Measurements from ENCODE around the gene E2F1. TPM values are rescaled to one million over a fixed set of nuclear protein-coding genes. Genes with fewer than 3 reads are reported as not detected.

Gene E2F1
- total RNA-seq, 1 donor from 2014 or later = 77.5 TPM

- no peak for DNase-seq (ENCODE audit: low spot score)
- Mint-ChIP-seq H3K4me3 (no peak overlapping the region), H3K4me1 (ENCODE audit: low read depth) (peaks cover 66% of the 10 kb centered on the region), H3K36me3 (ENCODE audit: low read depth) (peaks cover 29% of the 10 kb centered on the region), H3K27ac (peak overlapping the region; percentile 29), H3K27me3 (ENCODE audit: insufficient read depth) (no peaks in the 10 kb centered on the region), H3K9me3 (no peaks in the 10 kb centered on the region)
- intact Hi-C loops (cut with micrococcal nuclease) = no loop called here
These were observed 8.0 kb downstream of the E2F1 start for GRCh38 chr20:33677991-33678702.

- DNase-seq (ENCODE audit: low spot score) = no peak
- intact Hi-C loops (cut with micrococcal nuclease) = no loop called here
- Mint-ChIP-seq H3K27ac (no peak overlapping the region), H3K4me3 (no peak overlapping the region), H3K27me3 (ENCODE audit: insufficient read depth) (no peaks in the 10 kb centered on the region), H3K4me1 (ENCODE audit: low read depth) (peaks cover 69% of the 10 kb centered on the region), H3K9me3 (no peaks in the 10 kb centered on the region), H3K36me3 (ENCODE audit: low read depth) (peaks cover 29% of the 10 kb centered on the region)
These were observed 9.2 kb downstream of the E2F1 start for GRCh38 chr20:33676652-33677645.

- intact Hi-C loops (cut with micrococcal nuclease) = no loop called here
- Mint-ChIP-seq H3K27me3 (ENCODE audit: insufficient read depth) (no peaks in the 10 kb centered on the region), H3K4me3 (no peak overlapping the region), H3K4me1 (ENCODE audit: low read depth) (peaks cover 63% of the 10 kb centered on the region), H3K36me3 (ENCODE audit: low read depth) (peaks cover 24% of the 10 kb centered on the region), H3K9me3 (no peaks in the 10 kb centered on the region), H3K27ac (no peak overlapping the region)
- no peak for DNase-seq (ENCODE audit: low spot score)
These were observed 10.1 kb downstream of the E2F1 start for GRCh38 chr20:33676121-33676520.

GRCh38 chr20:33675136-33675959 is 10.8 kb downstream of the E2F1 start:
- intact Hi-C loops (cut with micrococcal nuclease) = no loop called here
- no peaks in the 10 kb centered on the region for H3K9me3 Mint-ChIP-seq
- DNase-seq (ENCODE audit: low spot score) = no peak
- H3K27ac Mint-ChIP-seq = peak overlapping the region; percentile 66
- peaks cover 55% of the 10 kb centered on the region for H3K4me1 Mint-ChIP-seq (ENCODE audit: low read depth)
- H3K4me3 Mint-ChIP-seq = peak overlapping the region; percentile 76
- H3K27me3 Mint-ChIP-seq (ENCODE audit: insufficient read depth) = no peaks in the 10 kb centered on the region
- peaks cover 22% of the 10 kb centered on the region for H3K36me3 Mint-ChIP-seq (ENCODE audit: low read depth)

GRCh38 chr20:33674294-33675135 is 11.7 kb downstream of the E2F1 start, which contains the start of gene NECAB3:
TSS of gene NECAB3 (minus strand) at chr20:33674428. CDS start at chr20:33674352, 76 bp downstream.
- Mint-ChIP-seq H3K36me3 (ENCODE audit: low read depth) (peaks cover 24% of the 10 kb centered on the region), H3K27ac (peak within 1 kb of the TSS; percentile 87), H3K4me1 (ENCODE audit: low read depth) (peaks cover 54% of the 10 kb centered on the region), H3K27me3 (ENCODE audit: insufficient read depth) (no peaks in the 10 kb centered on the region), H3K4me3 (peak within 1 kb of the TSS; percentile 91), H3K9me3 (no peaks in the 10 kb centered on the region)
- intact Hi-C loops (cut with micrococcal nuclease) = loop anchor here (1.0 kb wide), 2 partner anchors 8 to 11 kb away; partner anchors contain the start of gene ACTL10
- DNase-seq (ENCODE audit: low spot score) = peak; percentile 73

- H3K27ac Mint-ChIP-seq = peak overlapping the region; percentile 87
- peaks cover 49% of the 10 kb centered on the region for H3K4me1 Mint-ChIP-seq (ENCODE audit: low read depth)
- DNase-seq (ENCODE audit: low spot score) = no peak
- peaks cover 19% of the 10 kb centered on the region for H3K36me3 Mint-ChIP-seq (ENCODE audit: low read depth)
- no peaks in the 10 kb centered on the region for H3K9me3 Mint-ChIP-seq
- no peaks in the 10 kb centered on the region for H3K27me3 Mint-ChIP-seq (ENCODE audit: insufficient read depth)
- intact Hi-C loops (cut with micrococcal nuclease) = loop anchor here (1.0 kb wide), 2 partner anchors 7 to 12 kb away; partner anchors contain the start of gene ACTL10
- peak overlapping the region; percentile 91 for H3K4me3 Mint-ChIP-seq
These were observed 12.5 kb downstream of the E2F1 start for GRCh38 chr20:33673410-33674293.

GRCh38 chr20:33673114-33673409 is 13.1 kb downstream of the E2F1 start:
- Mint-ChIP-seq H3K36me3 (ENCODE audit: low read depth) (peaks cover 19% of the 10 kb centered on the region), H3K27ac (peak overlapping the region; percentile 86), H3K9me3 (no peaks in the 10 kb centered on the region), H3K27me3 (ENCODE audit: insufficient read depth) (no peaks in the 10 kb centered on the region), H3K4me1 (ENCODE audit: low read depth) (peaks cover 49% of the 10 kb centered on the region), H3K4me3 (peak overlapping the region; percentile 91)
- intact Hi-C loops (cut with micrococcal nuclease) = no loop called here
- DNase-seq (ENCODE audit: low spot score) = no peak

GRCh38 chr20:33672426-33673113 is 13.6 kb downstream of the E2F1 start:
- Mint-ChIP-seq H3K4me1 (ENCODE audit: low read depth) (peaks cover 47% of the 10 kb centered on the region), H3K4me3 (peak overlapping the region; percentile 91), H3K36me3 (ENCODE audit: low read depth) (peaks cover 15% of the 10 kb centered on the region), H3K27me3 (ENCODE audit: insufficient read depth) (no peaks in the 10 kb centered on the region), H3K27ac (peak overlapping the region; percentile 86), H3K9me3 (no peaks in the 10 kb centered on the region)
- intact Hi-C loops (cut with micrococcal nuclease) = no loop called here
- no peak for DNase-seq (ENCODE audit: low spot score)

- Mint-ChIP-seq H3K4me1 (ENCODE audit: low read depth) (peaks cover 43% of the 10 kb centered on the region), H3K27ac (no peak overlapping the region), H3K4me3 (peak overlapping the region; percentile 91), H3K9me3 (no peaks in the 10 kb centered on the region), H3K36me3 (ENCODE audit: low read depth) (peaks cover 10% of the 10 kb centered on the region), H3K27me3 (ENCODE audit: insufficient read depth) (no peaks in the 10 kb centered on the region)
- intact Hi-C loops (cut with micrococcal nuclease) = no loop called here
- DNase-seq (ENCODE audit: low spot score) = no peak
These were observed 14.5 kb downstream of the E2F1 start for GRCh38 chr20:33671573-33672288.

- no peaks in the 10 kb centered on the region for H3K27me3 Mint-ChIP-seq (ENCODE audit: insufficient read depth)
- intact Hi-C loops (cut with micrococcal nuclease) = no loop called here
- H3K4me3 Mint-ChIP-seq = no peak overlapping the region
- no peaks in the 10 kb centered on the region for H3K9me3 Mint-ChIP-seq
- H3K27ac Mint-ChIP-seq = no peak overlapping the region
- peaks cover 48% of the 10 kb centered on the region for H3K4me1 Mint-ChIP-seq (ENCODE audit: low read depth)
- H3K36me3 Mint-ChIP-seq (ENCODE audit: low read depth) = peaks cover 13% of the 10 kb centered on the region
- DNase-seq (ENCODE audit: low spot score) = no peak
These were observed 15.3 kb downstream of the E2F1 start for GRCh38 chr20:33670715-33671499.

All from activated T-helper 1 cell treated with anti-CD3 and anti-CD28 coated beads, Interleukin-12 subunit alpha, Interleukin-12 subunit beta, Interleukin-2, Interleukin-4 antibody, amounts not matched to agents 30 ng/mL and 10 ng/mL and 1 ng/mL, durations not matched to agents 14 hours and 24 hours and 36 hours (primary cell).